ENCODE measurements around the gene WDR88.

DNA sequence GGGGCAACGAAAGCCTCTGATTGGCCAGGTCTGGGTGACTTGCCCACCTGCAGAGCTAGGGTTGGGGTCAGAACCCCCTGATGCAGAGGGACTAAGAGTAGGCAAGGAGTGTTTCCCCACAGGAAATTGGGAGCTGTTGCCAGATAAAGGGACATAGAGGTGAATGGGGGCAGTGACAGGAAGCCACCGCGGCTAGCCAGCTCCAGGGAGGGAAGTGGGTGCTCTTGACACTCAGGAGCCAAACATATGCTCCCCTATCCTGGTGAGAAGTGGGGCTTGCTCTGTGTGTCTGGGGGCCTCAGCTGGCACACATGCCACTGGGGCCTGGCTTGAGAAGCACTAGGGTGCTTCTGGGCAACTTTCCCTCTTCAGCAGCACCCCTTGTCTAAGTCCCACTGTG lies 26.0 kb downstream of the WDR88 start:
- TF ChIP-seq POLR2A (IDR thresholded peaks at IDR 0.05) (no peak), POLR2AphosphoS5 (IDR thresholded peaks at IDR 0.05; ENCODE audit: insufficient read depth in 1 of 2, low read depth in 1 of 2) (no peak)
- TF ChIP-seq, protein P1, sequence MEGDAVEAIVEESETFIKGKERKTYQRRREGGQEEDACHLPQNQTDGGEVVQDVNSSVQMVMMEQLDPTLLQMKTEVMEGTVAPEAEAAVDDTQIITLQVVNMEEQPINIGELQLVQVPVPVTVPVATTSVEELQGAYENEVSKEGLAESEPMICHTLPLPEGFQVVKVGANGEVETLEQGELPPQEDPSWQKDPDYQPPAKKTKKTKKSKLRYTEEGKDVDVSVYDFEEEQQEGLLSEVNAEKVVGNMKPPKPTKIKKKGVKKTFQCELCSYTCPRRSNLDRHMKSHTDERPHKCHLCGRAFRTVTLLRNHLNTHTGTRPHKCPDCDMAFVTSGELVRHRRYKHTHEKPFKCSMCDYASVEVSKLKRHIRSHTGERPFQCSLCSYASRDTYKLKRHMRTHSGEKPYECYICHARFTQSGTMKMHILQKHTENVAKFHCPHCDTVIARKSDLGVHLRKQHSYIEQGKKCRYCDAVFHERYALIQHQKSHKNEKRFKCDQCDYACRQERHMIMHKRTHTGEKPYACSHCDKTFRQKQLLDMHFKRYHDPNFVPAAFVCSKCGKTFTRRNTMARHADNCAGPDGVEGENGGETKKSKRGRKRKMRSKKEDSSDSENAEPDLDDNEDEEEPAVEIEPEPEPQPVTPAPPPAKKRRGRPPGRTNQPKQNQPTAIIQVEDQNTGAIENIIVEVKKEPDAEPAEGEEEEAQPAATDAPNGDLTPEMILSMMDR (IDR thresholded peaks at IDR 0.05): no peak

Measured in vagina (tissue), 2 donors.